Uterus (tissue), 4 donors: ENCODE data around the gene CCSER2. TPM values are rescaled to one million over a fixed set of nuclear protein-coding genes. Genes with fewer than 3 reads are reported as not detected.

Source experiments
- DNase-seq, 2 donors: peaks; one replicate each; pipeline ENCODE4 v3.0.0-alpha.2; 2019 to 2020
- H3K27ac ChIP-seq, 2 donors: fragments of 200-600 bp; sonication (generic); 1 replicate in 1 of 2; 2 replicates in 1 of 2; pipeline ENCODE4 v1.5.1; 2016 to 2018
- H3K27me3 ChIP-seq, 2 donors: fragments of 200-600 bp; sonication (generic); one replicate each; pipeline ENCODE4 v1.5.1; 2018 to 2019; ENCODE audit warnings: control low read depth in 1 of 2
- H3K36me3 ChIP-seq, 2 donors: fragments of 200-600 bp; sonication (generic); one replicate each; pipeline ENCODE4 v1.5.1; 2019; ENCODE audit warnings: control low read depth in 1 of 2
- H3K4me1 ChIP-seq, 2 donors: fragments of 200-600 bp; sonication (generic); one replicate each; pipeline ENCODE4 v1.5.1; 2018 to 2019; ENCODE audit warnings: control low read depth in 1 of 2
- H3K4me3 ChIP-seq, 2 donors: fragments of 200-600 bp; sonication (generic); 1 replicate in 1 of 2; 2 replicates in 1 of 2; pipeline ENCODE4 v1.5.1; 2018 to 2019; ENCODE audit warnings: mild to moderate bottlenecking in 1 of 2
- H3K9me3 ChIP-seq, 2 donors: fragments of 200-600 bp; sonication (generic); one replicate each; pipeline ENCODE4 v1.5.1; 2019; ENCODE audit warnings: control low read depth in 1 of 2
- CTCF ChIP-seq, 4 experiments: fragments of 200-600 bp in 2 of 4; fragments of 450-650 bp in 2 of 4; sonication (generic) in 2 of 4; IDR thresholded peaks; one replicate each; pipeline ENCODE4 v1.5.1; 2016 to 2019; ENCODE audit warnings: antibody characterized with exemption in 4 of 4, mild to moderate bottlenecking in 2 of 4, moderate library complexity in 1 of 4
- POLR2A ChIP-seq, 2 donors: fragments of 450-650 bp; IDR thresholded peaks; one replicate each; pipeline ENCODE4 v1.6.1; 2016; ENCODE audit warnings: antibody characterized with exemption in 2 of 2, mild to moderate bottlenecking in 1 of 2, moderate library complexity in 1 of 2
- intact Hi-C: fragments of 100-400 bp; cut with DNase I; formaldehyde crosslinking; loops from one replicate; pipeline ENCODE4 v1.15.1; 2023; ENCODE audit warnings: low total_unique reads
- total RNA-seq, 4 donors: library from RNA; depleted of rRNA in 3 of 4; stranded (reverse); fragments of >200 nt in 3 of 4; gene quantifications; one replicate each; pipeline versions ENCODE4 v1.1.0 to v1.2.4, GENCODE V29; 2014 to 2023
- donor health status: DM: yes; HTN: yes; CAD: no.

CCSER2 gene
- total RNA-seq, 4 donors from 2014 or later = 40.5 to 112 (median 54.0) TPM

GRCh38 chr10:84543948-84544347 is 215.6 kb downstream of the CCSER2 start:
- Histone ChIP-seq H3K36me3 (no peaks in the 10 kb centered on the region), H3K9me3 (no peaks in the 10 kb centered on the region), H3K27ac (no peak overlapping the region), H3K27me3 (no peaks in the 10 kb centered on the region), H3K4me3 (no peak overlapping the region), H3K4me1 (no peaks in the 10 kb centered on the region)
- no peak for DNase-seq
- intact Hi-C loops = no loop called here
- TF ChIP-seq CTCF (IDR thresholded peaks at IDR 0.05) (no peak), POLR2A (IDR thresholded peaks at IDR 0.05) (no peak)

- DNase-seq = no peak
- H3K4me3 ChIP-seq = no peak overlapping the region
- no peaks in the 10 kb centered on the region for H3K9me3 ChIP-seq
- H3K36me3 ChIP-seq = no peaks in the 10 kb centered on the region
- H3K27ac ChIP-seq = no peak overlapping the region
- intact Hi-C loops = no loop called here
- no peak for TF ChIP-seq CTCF (IDR thresholded peaks at IDR 0.05)
- TF ChIP-seq POLR2A (IDR thresholded peaks at IDR 0.05) = no peak
- H3K27me3 ChIP-seq = no peaks in the 10 kb centered on the region
- H3K4me1 ChIP-seq = no peaks in the 10 kb centered on the region
Observed at GRCh38 chr10:84545651-84546050, 217.3 kb downstream of the CCSER2 start.

- no peak for DNase-seq
- Histone ChIP-seq H3K27ac (no peak overlapping the region), H3K4me3 (no peak overlapping the region), H3K27me3 (no peaks in the 10 kb centered on the region), H3K36me3 (no peaks in the 10 kb centered on the region), H3K4me1 (no peaks in the 10 kb centered on the region), H3K9me3 (no peaks in the 10 kb centered on the region)
- intact Hi-C loops = no loop called here
- TF ChIP-seq POLR2A (IDR thresholded peaks at IDR 0.05) (no peak), CTCF (IDR thresholded peaks at IDR 0.05) (no peak)
Observed at GRCh38 chr10:84546609-84547008, 218.2 kb downstream of the CCSER2 start.

- Histone ChIP-seq H3K9me3 (no peaks in the 10 kb centered on the region), H3K27ac (no peak overlapping the region), H3K4me3 (no peak overlapping the region), H3K27me3 (no peaks in the 10 kb centered on the region), H3K36me3 (no peaks in the 10 kb centered on the region), H3K4me1 (no peaks in the 10 kb centered on the region)
- DNase-seq = no peak
- intact Hi-C loops = no loop called here
- no peak for TF ChIP-seq POLR2A (IDR thresholded peaks at IDR 0.05)
- TF ChIP-seq CTCF (IDR thresholded peaks at IDR 0.05) = no peak
Observed at GRCh38 chr10:84547616-84548015, 219.2 kb downstream of the CCSER2 start.

- Histone ChIP-seq H3K27me3 (no peaks in the 10 kb centered on the region), H3K9me3 (no peaks in the 10 kb centered on the region), H3K4me1 (no peaks in the 10 kb centered on the region), H3K36me3 (no peaks in the 10 kb centered on the region), H3K27ac (no peak overlapping the region), H3K4me3 (no peak overlapping the region)
- TF ChIP-seq CTCF (IDR thresholded peaks at IDR 0.05) = no peak
- no peak for TF ChIP-seq POLR2A (IDR thresholded peaks at IDR 0.05)
- intact Hi-C loops = no loop called here
- DNase-seq = no peak
Observed at GRCh38 chr10:84548869-84549268, 220.5 kb downstream of the CCSER2 start.
